CD4-positive, alpha-beta T cell (primary cell): ENCODE results near the gene OR6B2. TPM values are rescaled to one million over a fixed set of nuclear protein-coding genes. Genes with fewer than 3 reads are reported as not detected.
A peak's percentile ranks its signal among the peaks of the same experiment; 100 is the strongest.

Experiments used
- ATAC-seq: fragments of 200-7000 bp; cut with Tn5 transposase; one replicate; pipeline ENCODE4 v1.10.0; 2022; ENCODE audit warnings: mild to moderate bottlenecking; ENCODE audit not compliant: poor library complexity
- CTCF ChIA-PET: fragments of 350-600 bp; sonication (Branson Sonifier 250); formaldehyde crosslinking; loops from one replicate; lab custom pipeline; 2021; ENCODE audit warnings: antibody characterized with exemption, inconsistent platforms; lab: Charles Lee
- POLR2A ChIA-PET: fragments of 350-600 bp; sonication (Branson Sonifier 250); formaldehyde crosslinking; loops from one replicate; lab custom pipeline; 2021; ENCODE audit warnings: antibody characterized with exemption, inconsistent platforms; lab: Charles Lee
- DNase-seq, 14 experiments: peaks; one replicate each; pipeline ENCODE4 v3.0.0-alpha.2; 2013 to 2020; ENCODE audit warnings: mixed read lengths in 2 of 14
- H3K27ac ChIP-seq, 2 donors: one replicate each; pipeline versions ENCODE4 v1.5.1 to v1.7.0; 2013; ENCODE audit warnings: low read length in 2 of 2, low read depth in 1 of 2, mild to moderate bottlenecking in 1 of 2
- H3K27me3 ChIP-seq, 2 experiments: 1 replicate in 1 of 2; 2 replicates in 1 of 2; pipeline versions ENCODE4 v1.6.1 to v1.7.0; 2013; ENCODE audit warnings: low read length in 2 of 2, control low read depth in 1 of 2, mild to moderate bottlenecking in 1 of 2, moderate library complexity in 1 of 2; ENCODE audit not compliant: insufficient read depth in 2 of 2, control insufficient read depth in 1 of 2
- H3K36me3 ChIP-seq: one replicate; pipeline ENCODE4 v1.6.1; 2013; ENCODE audit warnings: low read length, control low read depth; ENCODE audit not compliant: insufficient read depth
- H3K4me1 ChIP-seq: one replicate; pipeline ENCODE4 v1.6.1; 2013; ENCODE audit warnings: low read length, control low read depth; ENCODE audit not compliant: insufficient read depth
- H3K4me3 ChIP-seq: one replicate; pipeline ENCODE4 v1.5.1; 2013; ENCODE audit warnings: mild to moderate bottlenecking, low read length, moderate library complexity
- H3K9me3 ChIP-seq, 2 experiments: 1 replicate in 1 of 2; 2 replicates in 1 of 2; pipeline versions ENCODE4 v1.6.1 to v1.7.0; 2013; ENCODE audit warnings: low read length in 2 of 2, mild to moderate bottlenecking in 2 of 2, control low read depth in 1 of 2, moderate library complexity in 1 of 2; ENCODE audit not compliant: control insufficient read depth in 1 of 2, insufficient read depth in 1 of 2
- H3K27ac Mint-ChIP-seq: one replicate; pipeline ENCODE4 v1.8.0; 2020; ENCODE audit warnings: mixed read lengths
- H3K27me3 Mint-ChIP-seq: one replicate; pipeline ENCODE4 v1.8.0; 2021; ENCODE audit warnings: mixed read lengths
- H3K36me3 Mint-ChIP-seq: one replicate; pipeline ENCODE4 v1.8.0; 2021; ENCODE audit warnings: low read depth, mixed read lengths
- H3K4me1 Mint-ChIP-seq: one replicate; pipeline ENCODE4 v1.8.0; 2021; ENCODE audit warnings: low read depth, mixed read lengths
- H3K4me3 Mint-ChIP-seq: one replicate; pipeline ENCODE4 v1.8.0; 2020; ENCODE audit warnings: mild to moderate bottlenecking, mixed read lengths
- H3K9me3 Mint-ChIP-seq: one replicate; pipeline ENCODE4 v1.8.0; 2020; ENCODE audit warnings: mixed read lengths
- CTCF ChIP-seq: fragments of 200-600 bp; IDR thresholded peaks from one replicate; pipeline ENCODE4 v1.8.0; 2022; ENCODE audit warnings: antibody characterized with exemption, mild to moderate bottlenecking
- intact Hi-C, 2 experiments: fragments of 100-400 bp; cut with DNase I in 1 of 2; cut with micrococcal nuclease in 1 of 2; formaldehyde crosslinking; loops; one replicate each; pipeline versions ENCODE4 v1.15.1 to v1.9.0; 2023 to 2025; cut with DNase I, micrococcal nuclease
- total RNA-seq, 174 experiments: library from RNA in 2 of 174; stranded (reverse) in 2 of 174; gene quantifications; one replicate each; pipeline ENCODE4 v1.2.3 and lab custom pipeline; 2021 to 2026

Gene OR6B2
- total RNA-seq, 2 experiments from 2014 or later: not detected

- ATAC-seq (peak; percentile 52), DNase-seq (peak in 4 of 14 experiments; percentile 7 to 62 (median 40))
- Mint-ChIP-seq H3K27ac (peak overlapping the region; percentile 98), H3K4me1 (peaks cover 44% of the 10 kb centered on the region), H3K4me3 (peak overlapping the region; percentile 99), H3K36me3 (peaks cover 40% of the 10 kb centered on the region), H3K27me3 (no peaks in the 10 kb centered on the region), H3K9me3 (no peaks in the 10 kb centered on the region)
- ChIA-PET CTCF (interaction anchor here (0.9 to 1.9 kb wide), 2 partner anchors 12 to 119 kb away, joined by 3 to 6 read pairs; no protein-coding TSS in a partner anchor), POLR2A (interaction anchor here (0.6 to 2.1 kb wide), 9 partner anchors 12 to 1736 kb away, joined by 3 to 7 read pairs (median 3); partner anchors contain the start of genes HDAC4 and PER2)
- H3K27me3 ChIP-seq: no peaks in the 10 kb centered on the region
- no peak for TF ChIP-seq CTCF
- H3K4me3 ChIP-seq: peak overlapping the region; percentile 79
- H3K36me3 ChIP-seq: peaks cover 19% of the 10 kb centered on the region
- no peaks in the 10 kb centered on the region for H3K9me3 ChIP-seq
- intact Hi-C loops: loop anchor here in 1 of 2 experiments (2.0 to 10.0 kb wide), 3 partner anchors 110 to 563 kb away; partner anchors contain the start of genes CAPN10 and GPC1
- peaks cover 21% of the 10 kb centered on the region for H3K4me1 ChIP-seq
- H3K27ac ChIP-seq: peak overlapping the region in 1 of 2 donors; percentile 71
These were observed 5.5 kb downstream of the OR6B2 start for GRCh38 chr2:240024766-240025165.

DNA sequence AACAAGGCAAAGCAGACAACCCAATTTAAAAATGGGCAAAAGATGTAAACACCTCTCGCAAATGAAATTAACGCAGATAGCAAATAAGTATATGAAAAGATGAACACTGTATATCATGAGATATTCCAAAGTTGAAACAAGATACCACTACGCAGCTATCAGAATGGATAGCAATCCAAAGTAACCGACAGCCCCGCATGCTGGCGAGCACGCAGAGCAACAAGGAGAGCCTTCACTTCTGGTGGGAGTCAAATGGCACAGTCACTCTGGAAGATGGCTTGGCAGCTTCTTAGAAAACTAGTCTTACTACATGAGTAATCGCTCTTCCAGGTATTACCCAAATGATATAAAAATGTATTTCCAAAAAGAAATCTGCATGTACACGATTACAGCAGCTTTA lies 6.4 kb downstream of the OR6B2 start:
- H3K27ac Mint-ChIP-seq: peak overlapping the region; percentile 98
- ATAC-seq (no peak), DNase-seq (no peak)
- H3K36me3 Mint-ChIP-seq: peaks cover 46% of the 10 kb centered on the region
- H3K27me3 Mint-ChIP-seq: no peaks in the 10 kb centered on the region
- H3K4me3 ChIP-seq: no peak overlapping the region
- TF ChIP-seq CTCF: no peak
- ChIA-PET CTCF (no interaction called here), POLR2A (no interaction called here)
- no peaks in the 10 kb centered on the region for H3K9me3 ChIP-seq
- H3K4me1 Mint-ChIP-seq: peaks cover 44% of the 10 kb centered on the region
- intact Hi-C loops: loop anchor here in 1 of 2 experiments (2.0 to 10.0 kb wide), 2 partner anchors 111 to 411 kb away; partner anchors contain the start of gene GPC1
- peaks cover 19% of the 10 kb centered on the region for H3K36me3 ChIP-seq
- H3K4me3 Mint-ChIP-seq: peak overlapping the region; percentile 99
- peaks cover 21% of the 10 kb centered on the region for H3K4me1 ChIP-seq
- no peak overlapping the region for H3K27ac ChIP-seq
- no peaks in the 10 kb centered on the region for H3K27me3 ChIP-seq
- no peaks in the 10 kb centered on the region for H3K9me3 Mint-ChIP-seq

- H3K36me3 Mint-ChIP-seq: peaks cover 67% of the 10 kb centered on the region
- ChIA-PET POLR2A (no interaction called here), CTCF (interaction anchor here (0.8 to 1.2 kb wide), 5 partner anchors 13 to 122 kb away, joined by 3 to 6 read pairs (median 3); no protein-coding TSS in a partner anchor)
- Histone ChIP-seq H3K36me3 (peaks cover 41% of the 10 kb centered on the region), H3K27me3 (no peaks in the 10 kb centered on the region), H3K9me3 (no peaks in the 10 kb centered on the region), H3K27ac (no peak overlapping the region), H3K4me3 (no peak overlapping the region), H3K4me1 (peaks cover 21% of the 10 kb centered on the region)
- intact Hi-C loops: loop anchor here in 1 of 2 experiments (10.0 kb wide), 1 partner anchor 413 kb away; the partner anchor contains the start of gene GPC1
- H3K9me3 Mint-ChIP-seq: no peaks in the 10 kb centered on the region
- DNase-seq: peak; percentile 26 to 79 (median 58)
- peaks cover 44% of the 10 kb centered on the region for H3K4me1 Mint-ChIP-seq
- no peaks in the 10 kb centered on the region for H3K27me3 Mint-ChIP-seq
- peak overlapping the region; percentile 54 for H3K4me3 Mint-ChIP-seq
- TF ChIP-seq CTCF: peak; percentile 61
- peak; percentile 40 for ATAC-seq
- H3K27ac Mint-ChIP-seq: peak overlapping the region; percentile 30
These were observed 8.6 kb downstream of the OR6B2 start for GRCh38 chr2:240021488-240022104.
